ENCODE results near the gene NIM1K.

The NIM1K gene

GRCh38 chr5:43150075-43150474 is 42.0 kb upstream of the NIM1K start:
- Histone ChIP-seq H2AFZ (no peak overlapping the region), H3K36me3 (ENCODE audit: control insufficient read depth, insufficient read depth, low read length) (no peaks in the 10 kb centered on the region), H3K9ac (no peak overlapping the region), H3K9me3 (ENCODE audit: control insufficient read depth, low read length) (no peaks in the 10 kb centered on the region), H3K4me2 (ENCODE audit: low read length) (no peak overlapping the region), H3K4me1 (peaks cover 3% of the 10 kb centered on the region), H3K27ac (no peak overlapping the region), H3K27me3 (ENCODE audit: control insufficient read depth, insufficient read depth, low read length) (no peaks in the 10 kb centered on the region), H3K79me2 (peaks cover 17% of the 10 kb centered on the region), H3K4me3 (ENCODE audit: low read depth, low read length) (no peak overlapping the region)
- no peak for TF ChIP-seq CTCF (IDR thresholded peaks at IDR 0.05)

GRCh38 chr5:43150748-43151147 is 41.3 kb upstream of the NIM1K start:
- H3K4me3 ChIP-seq (ENCODE audit: low read depth, low read length) = no peak overlapping the region
- no peaks in the 10 kb centered on the region for H3K9me3 ChIP-seq (ENCODE audit: control insufficient read depth, low read length)
- H3K4me1 ChIP-seq = peaks cover 8% of the 10 kb centered on the region
- H3K27ac ChIP-seq = no peak overlapping the region
- no peak overlapping the region for H3K9ac ChIP-seq
- no peaks in the 10 kb centered on the region for H3K36me3 ChIP-seq (ENCODE audit: control insufficient read depth, insufficient read depth, low read length)
- H3K79me2 ChIP-seq = peaks cover 14% of the 10 kb centered on the region
- no peak overlapping the region for H2AFZ ChIP-seq
- no peaks in the 10 kb centered on the region for H3K27me3 ChIP-seq (ENCODE audit: control insufficient read depth, insufficient read depth, low read length)
- no peak overlapping the region for H3K4me2 ChIP-seq (ENCODE audit: low read length)
- no peak for TF ChIP-seq CTCF (IDR thresholded peaks at IDR 0.05)

GRCh38 chr5:43152946-43153345 is 39.1 kb upstream of the NIM1K start:
- TF ChIP-seq CTCF (IDR thresholded peaks at IDR 0.05) = no peak
- no peak overlapping the region for H3K4me3 ChIP-seq (ENCODE audit: low read depth, low read length)
- no peak overlapping the region for H3K4me2 ChIP-seq (ENCODE audit: low read length)
- no peak overlapping the region for H3K27ac ChIP-seq
- no peaks in the 10 kb centered on the region for H3K9me3 ChIP-seq (ENCODE audit: control insufficient read depth, low read length)
- no peak overlapping the region for H2AFZ ChIP-seq
- H3K27me3 ChIP-seq (ENCODE audit: control insufficient read depth, insufficient read depth, low read length) = no peaks in the 10 kb centered on the region
- no peaks in the 10 kb centered on the region for H3K36me3 ChIP-seq (ENCODE audit: control insufficient read depth, insufficient read depth, low read length)
- peaks cover 10% of the 10 kb centered on the region for H3K4me1 ChIP-seq
- peaks cover 12% of the 10 kb centered on the region for H3K79me2 ChIP-seq
- H3K9ac ChIP-seq = no peak overlapping the region

- H3K27me3 ChIP-seq (ENCODE audit: control insufficient read depth, insufficient read depth, low read length) = no peaks in the 10 kb centered on the region
- H3K9me3 ChIP-seq (ENCODE audit: control insufficient read depth, low read length) = no peaks in the 10 kb centered on the region
- no peak for TF ChIP-seq CTCF (IDR thresholded peaks at IDR 0.05)
- peaks cover 10% of the 10 kb centered on the region for H3K4me1 ChIP-seq
- no peak overlapping the region for H3K9ac ChIP-seq
- peaks cover 9% of the 10 kb centered on the region for H3K79me2 ChIP-seq
- no peak overlapping the region for H2AFZ ChIP-seq
- H3K4me3 ChIP-seq (ENCODE audit: low read depth, low read length) = no peak overlapping the region
- no peak overlapping the region for H3K4me2 ChIP-seq (ENCODE audit: low read length)
- no peaks in the 10 kb centered on the region for H3K36me3 ChIP-seq (ENCODE audit: control insufficient read depth, insufficient read depth, low read length)
- H3K27ac ChIP-seq = no peak overlapping the region
Observed at GRCh38 chr5:43154469-43154868, 37.6 kb upstream of the NIM1K start.

- Histone ChIP-seq H3K27me3 (ENCODE audit: control insufficient read depth, insufficient read depth, low read length) (no peaks in the 10 kb centered on the region), H3K4me3 (ENCODE audit: low read depth, low read length) (no peak overlapping the region), H3K4me2 (ENCODE audit: low read length) (no peak overlapping the region), H3K9ac (no peak overlapping the region), H3K27ac (no peak overlapping the region), H2AFZ (no peak overlapping the region), H3K36me3 (ENCODE audit: control insufficient read depth, insufficient read depth, low read length) (no peaks in the 10 kb centered on the region), H3K9me3 (ENCODE audit: control insufficient read depth, low read length) (no peaks in the 10 kb centered on the region), H3K79me2 (peaks cover 9% of the 10 kb centered on the region), H3K4me1 (peaks cover 10% of the 10 kb centered on the region)
- no peak for TF ChIP-seq CTCF (IDR thresholded peaks at IDR 0.05)
Observed at GRCh38 chr5:43155394-43156096, 36.5 kb upstream of the NIM1K start.
